IMR-90 (cell line): ENCODE measurements around the gene GGPS1. TPM values are rescaled to one million over a fixed set of nuclear protein-coding genes. Genes with fewer than 3 reads are reported as not detected.
A peak's percentile ranks its signal among the peaks of the same experiment; 100 is the strongest.

Experiments used
- ATAC-seq: fragments of 200-7000 bp; cut with Tn5 transposase; 2 replicates; pipeline ENCODE4 v1.9.1; 2020; ENCODE audit warnings: low read depth, mild to moderate bottlenecking, moderate library complexity
- BruUV-seq: library from RNA; stranded (reverse); fragments of 400-500 nt; replicated peaks from 2 replicates; lab custom pipeline; 2021; lab: Mats Ljungman, UMichigan
- CTCF ChIA-PET: fragments of 300-600 bp; formaldehyde crosslinking; extraction: SDS; loops from one replicate; lab custom pipeline; 2021; ENCODE audit warnings: antibody characterized with exemption; lab: Yijun Ruan, JAX
- POLR2A ChIA-PET: fragments of 300-600 bp; sonication (Branson Sonifier 250); formaldehyde crosslinking; loops from one replicate; lab custom pipeline; 2022; ENCODE audit warnings: antibody characterized with exemption; ENCODE audit not compliant: unreplicated experiment; lab: Charles Lee
- DNase-seq: peaks from one replicate; pipeline ENCODE4 v3.0.0; 2013
- H2AFZ ChIP-seq: replicated peaks from 2 replicates; pipeline ENCODE3; 2013; ENCODE audit warnings: low read length, mild to moderate bottlenecking; ENCODE audit not compliant: poor library complexity
- H2AK5ac ChIP-seq: 2 replicates; pipeline ENCODE4 v1.6.1; 2013; ENCODE audit warnings: low read depth, low read length, inconsistent platforms
- H2AK9ac ChIP-seq: replicated peaks from 2 replicates; pipeline ENCODE3; 2013; ENCODE audit warnings: mild to moderate bottlenecking, low read depth, low read length, moderate library complexity; ENCODE audit not compliant: poor library complexity
- H2BK120ac ChIP-seq: 2 replicates; pipeline ENCODE4 v1.6.1; 2013; ENCODE audit warnings: low read depth, low read length, inconsistent platforms
- H2BK15ac ChIP-seq: 3 replicates; pipeline ENCODE4 v1.6.1; 2013; ENCODE audit warnings: low read depth, low read length, inconsistent platforms
- H2BK20ac ChIP-seq: 2 replicates; pipeline ENCODE4 v1.6.1; 2013; ENCODE audit warnings: low read depth, mild to moderate bottlenecking, inconsistent platforms, low read length, moderate library complexity
- H2BK5ac ChIP-seq: 2 replicates; pipeline ENCODE4 v1.6.1; 2013; ENCODE audit warnings: mild to moderate bottlenecking, low read depth, low read length, inconsistent platforms; ENCODE audit not compliant: poor library complexity, severe bottlenecking
- H3K14ac ChIP-seq: replicated peaks from 2 replicates; pipeline ENCODE4 v1.6.1; 2013; ENCODE audit warnings: low read depth, low read length, inconsistent platforms
- H3K18ac ChIP-seq: 2 replicates; pipeline ENCODE4 v1.6.1; 2013; ENCODE audit warnings: low read depth, low read length, control low read depth
- H3K23ac ChIP-seq: 2 replicates; pipeline ENCODE4 v1.6.1; 2013; ENCODE audit warnings: low read depth, low read length, inconsistent platforms
- H3K27ac ChIP-seq: 2 replicates; pipeline ENCODE4 v1.5.1; 2013; ENCODE audit warnings: mild to moderate bottlenecking, control low read depth, low read length; ENCODE audit not compliant: insufficient read depth
- H3K27me3 ChIP-seq: 2 replicates; pipeline ENCODE4 v1.6.1; 2013; ENCODE audit warnings: low read length; ENCODE audit not compliant: control insufficient read depth, insufficient read depth
- H3K36me3 ChIP-seq: 2 replicates; pipeline ENCODE4 v1.6.1; 2013; ENCODE audit warnings: low read length, mixed read lengths; ENCODE audit not compliant: control insufficient read depth, insufficient read depth
- H3K4ac ChIP-seq: 2 replicates; pipeline ENCODE4 v1.6.1; 2013; ENCODE audit warnings: low read depth, low read length, inconsistent platforms
- H3K4me1 ChIP-seq: 2 replicates; pipeline ENCODE4 v1.6.1; 2013; ENCODE audit warnings: low read length, mixed read lengths; ENCODE audit not compliant: control insufficient read depth, insufficient read depth
- H3K4me2 ChIP-seq: 2 replicates; pipeline ENCODE4 v1.6.1; 2013; ENCODE audit warnings: low read depth, mild to moderate bottlenecking, control low read depth, low read length, moderate library complexity
- H3K4me3 ChIP-seq: 2 replicates; pipeline ENCODE4 v1.5.1; 2013; ENCODE audit warnings: low read depth, mild to moderate bottlenecking, control low read depth, low read length, moderate library complexity; ENCODE audit not compliant: insufficient read depth
- H3K56ac ChIP-seq: 2 replicates; pipeline ENCODE4 v1.6.1; 2013; ENCODE audit warnings: low read length, inconsistent platforms; ENCODE audit not compliant: insufficient read depth; ENCODE audit errors: extremely low read depth
- H3K79me1 ChIP-seq, 2 experiments: 2 replicates each; pipeline ENCODE4 v1.6.1; 2013; ENCODE audit warnings: low read length in 2 of 2, inconsistent platforms in 1 of 2, low read depth in 1 of 2
- H3K9ac ChIP-seq: 2 replicates; pipeline ENCODE4 v1.6.1; 2013; ENCODE audit warnings: low read depth, low read length, control low read depth
- H3K9me1 ChIP-seq: 2 replicates; pipeline ENCODE4 v1.6.1; 2013; ENCODE audit warnings: low read length, inconsistent platforms; ENCODE audit not compliant: insufficient read depth
- H3K9me3 ChIP-seq: 2 replicates; pipeline ENCODE4 v1.6.1; 2013; ENCODE audit warnings: low read length; ENCODE audit not compliant: control insufficient read depth, insufficient read depth
- H4K20me1 ChIP-seq: 2 replicates; pipeline ENCODE4 v1.6.1; 2013; ENCODE audit warnings: low read length, inconsistent platforms; ENCODE audit not compliant: insufficient read depth
- H4K5ac ChIP-seq: 2 replicates; pipeline ENCODE4 v1.6.1; 2013; ENCODE audit warnings: mild to moderate bottlenecking, low read depth, low read length, control low read depth
- H4K8ac ChIP-seq, 2 experiments: 2 replicates each; pipeline ENCODE4 v1.6.1; 2013; ENCODE audit warnings: low read depth in 2 of 2, low read length in 2 of 2, control low read depth in 1 of 2, inconsistent platforms in 1 of 2
- H4K91ac ChIP-seq: 2 replicates; pipeline ENCODE4 v1.6.1; 2013; ENCODE audit warnings: low read depth, low read length, inconsistent platforms; ENCODE audit not compliant: insufficient read depth
- CEBPB ChIP-seq: IDR thresholded peaks from 2 replicates; pipeline ENCODE4 v1.6.1; 2012; ENCODE audit warnings: low read depth, low read length, improper control_type of control experiment
- MAFK ChIP-seq: IDR thresholded peaks from 2 replicates; pipeline ENCODE4 v1.6.1; 2012; ENCODE audit warnings: low read depth, low read length, improper control_type of control experiment
- POLR2A ChIP-seq: IDR thresholded peaks from 2 replicates; pipeline ENCODE4 v1.6.1; 2012; ENCODE audit warnings: mild to moderate bottlenecking, low read depth, low read length
- WGBS, 2 experiments: methylation state at CpG; one replicate each; pipeline versions ENCODE4 v1.1.5 to v1.1.7; 2013; ENCODE audit warnings: missing lambda C conversion rate in 2 of 2; ENCODE audit not compliant: insufficient read length in 1 of 2; ENCODE audit errors: extremely low coverage in 2 of 2; 5-methylcytosine and 5-hydroxymethylcytosine counted together
- dilution Hi-C: fragments of 300-500 bp; cut with HindIII; formaldehyde crosslinking; loops from one replicate; pipeline ENCODE4 v1.14.3; 2018; ENCODE audit warnings: low sequenced_read_pairs; ENCODE audit not compliant: unreplicated experiment
- in situ Hi-C: fragments of 300-500 bp; cut with MboI; formaldehyde crosslinking; loops from 3 replicates; pipeline ENCODE4 v1.14.3; 2019; ENCODE audit warnings: low sequenced_read_pairs, inconsistent platforms, mixed read lengths
- intact Hi-C: fragments of 100-400 bp; cut with micrococcal nuclease; formaldehyde crosslinking; loops from 2 replicates; pipeline ENCODE4 v1.10.0; 2022
- polyA plus RNA-seq, 3 experiments: library from polyadenylated mRNA; depleted of rRNA; stranded (reverse); fragments of >200 nt; gene quantifications; 2 replicates each; pipeline ENCODE4 v1.2.3, GENCODE V29; 2012; ENCODE audit warnings: low replicate concordance in 1 of 3
- total RNA-seq: library from RNA; depleted of rRNA; stranded (reverse); fragments of >200 nt; gene quantifications from 2 replicates; pipeline ENCODE4 v1.2.3, GENCODE V29; 2012

The GGPS1 gene
- total and polyA plus RNA-seq, 2 of the 4 experiments (the other 2 are of a cell fraction), result 16.4 to 21.5 TPM

DNA sequence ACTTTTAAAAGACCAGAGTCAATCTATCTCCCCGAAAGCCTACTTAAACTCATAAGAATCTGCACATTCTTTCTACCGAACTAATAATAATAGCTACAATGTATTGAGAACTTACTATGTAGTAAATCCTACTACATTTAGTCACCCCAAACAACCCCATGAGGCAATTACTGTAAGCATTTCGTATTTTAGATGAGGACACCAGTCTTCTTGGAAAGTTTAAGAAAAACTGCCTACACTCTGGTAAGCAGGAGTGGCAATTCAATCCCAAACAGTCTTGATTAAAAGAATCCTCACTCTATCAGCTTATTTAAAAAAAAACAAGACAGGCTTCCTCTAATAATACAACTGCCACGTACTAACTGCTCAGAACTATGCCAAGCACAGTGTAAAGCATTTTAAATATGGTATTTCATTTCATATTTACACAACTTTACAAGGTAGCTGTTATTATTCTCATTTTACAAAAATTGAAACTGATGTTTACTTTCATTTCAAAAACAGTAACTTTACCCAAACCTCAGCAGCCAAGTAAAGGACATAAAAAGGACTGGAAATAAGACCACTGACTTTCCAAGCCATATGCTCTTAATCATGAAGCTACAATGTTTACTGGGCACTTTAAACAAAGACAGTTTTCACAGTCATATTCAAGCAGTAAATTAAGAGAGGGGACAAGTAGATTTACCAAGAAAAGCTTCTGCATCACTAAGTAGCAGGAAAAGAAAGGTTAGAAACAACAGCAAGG is 14.3 kb upstream of the GGPS1 start (continued):
- TF ChIP-seq MAFK, result no peak

DNA sequence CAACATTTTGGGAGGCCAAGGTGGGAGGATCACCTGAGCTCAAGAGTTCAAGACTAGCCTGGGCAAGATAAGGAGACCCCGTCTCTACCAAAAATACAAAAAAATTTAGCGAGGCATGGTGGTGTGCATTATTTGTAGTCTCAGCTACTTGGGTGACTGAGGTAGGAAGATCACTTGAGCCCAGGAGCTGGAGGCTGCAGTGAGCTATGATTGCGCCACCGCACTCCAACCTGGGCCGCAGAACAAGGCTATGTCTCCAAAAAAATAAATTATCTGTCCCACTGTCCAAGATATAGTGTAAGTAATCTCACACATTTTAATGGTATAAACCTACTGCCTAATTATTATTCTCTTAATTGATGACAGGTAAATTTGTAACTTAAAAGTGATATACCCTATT is 13.2 kb upstream of the GGPS1 start:
- Histone ChIP-seq H3K18ac (no peak overlapping the region), H3K27ac (no peak overlapping the region), H3K9me3 (no peaks in the 10 kb centered on the region), H3K9me1 (peaks cover 11% of the 10 kb centered on the region), H2BK20ac (no peak overlapping the region), H3K4me1 (peaks cover 4% of the 10 kb centered on the region; the same call in 1 of the 2 replicates), H3K23ac (no peak overlapping the region), H3K4ac (no peak overlapping the region), H2AFZ (no peak overlapping the region), H2BK120ac (no peak overlapping the region), H3K56ac (no peak overlapping the region), H4K5ac (no peak overlapping the region), H3K79me1 (peaks cover 3 to 60% of the 10 kb centered on the region in 2 experiments; a peak in 3 of 4 replicates), H3K36me3 (peaks cover 10% of the 10 kb centered on the region), H3K14ac (no peak overlapping the region), H4K20me1 (peaks cover 89% of the 10 kb centered on the region), H2BK15ac (no peak overlapping the region), H4K91ac (no peak overlapping the region), H2AK5ac (no peak overlapping the region), H3K4me3 (no peak overlapping the region), H2AK9ac (no peak overlapping the region), H3K9ac (no peak overlapping the region), H4K8ac (no peak overlapping the region), H3K27me3 (no peaks in the 10 kb centered on the region), H3K4me2 (no peak overlapping the region), H2BK5ac (no peak overlapping the region)
- BruUV-seq, result no TSS peak
- WGBS, 2 experiments, result no CpG with 5 or more reads among the region's 5 CpGs
- no peak for DNase-seq
- dilution Hi-C loops (no loop called here), intact Hi-C loops (no loop called here), in situ Hi-C loops (no loop called here)
- TF ChIP-seq POLR2A (no peak), CEBPB (peak; percentile 40)
- ChIA-PET POLR2A (interaction anchor here (0.6 kb wide), 1 partner anchor 11 kb away, joined by 4 read pairs; no protein-coding TSS in a partner anchor), CTCF (no interaction called here)
- no peak for ATAC-seq
